ENCODE data around the gene CST8.

GRCh38 chr20:23540624-23541023 is 49.7 kb downstream of the CST8 start:
- TF ChIP-seq, protein P1, sequence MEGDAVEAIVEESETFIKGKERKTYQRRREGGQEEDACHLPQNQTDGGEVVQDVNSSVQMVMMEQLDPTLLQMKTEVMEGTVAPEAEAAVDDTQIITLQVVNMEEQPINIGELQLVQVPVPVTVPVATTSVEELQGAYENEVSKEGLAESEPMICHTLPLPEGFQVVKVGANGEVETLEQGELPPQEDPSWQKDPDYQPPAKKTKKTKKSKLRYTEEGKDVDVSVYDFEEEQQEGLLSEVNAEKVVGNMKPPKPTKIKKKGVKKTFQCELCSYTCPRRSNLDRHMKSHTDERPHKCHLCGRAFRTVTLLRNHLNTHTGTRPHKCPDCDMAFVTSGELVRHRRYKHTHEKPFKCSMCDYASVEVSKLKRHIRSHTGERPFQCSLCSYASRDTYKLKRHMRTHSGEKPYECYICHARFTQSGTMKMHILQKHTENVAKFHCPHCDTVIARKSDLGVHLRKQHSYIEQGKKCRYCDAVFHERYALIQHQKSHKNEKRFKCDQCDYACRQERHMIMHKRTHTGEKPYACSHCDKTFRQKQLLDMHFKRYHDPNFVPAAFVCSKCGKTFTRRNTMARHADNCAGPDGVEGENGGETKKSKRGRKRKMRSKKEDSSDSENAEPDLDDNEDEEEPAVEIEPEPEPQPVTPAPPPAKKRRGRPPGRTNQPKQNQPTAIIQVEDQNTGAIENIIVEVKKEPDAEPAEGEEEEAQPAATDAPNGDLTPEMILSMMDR (optimal IDR thresholded peaks at IDR 0.05 in 1 of 3, IDR thresholded peaks at IDR 0.05 in 1 of 3, conservative IDR thresholded peaks at IDR 0.05 in 1 of 3; ENCODE audit: extremely low read depth in 1 of 3, insufficient read depth in 2 of 3, low read length in 3 of 3), result no peak
- no peak for TF ChIP-seq EZH2 (IDR thresholded peaks at IDR 0.05; ENCODE audit: low read length)

All from keratinocyte (primary cell).